MCF 10A (cell line): Measurements from ENCODE around the gene RGS7BP. TPM values are rescaled to one million over a fixed set of nuclear protein-coding genes. Genes with fewer than 3 reads are reported as not detected.

ENCODE experiments used
- BruUV-seq: library from RNA; stranded (reverse); fragments of 400-500 nt; replicated peaks from 2 replicates; lab custom pipeline; 2021; lab: Mats Ljungman, UMichigan
- CTCF ChIA-PET: fragments of 300-600 bp; sonication (Branson Sonifier 250); formaldehyde crosslinking; extraction: SDS; loops from one replicate; lab custom pipeline; 2021; ENCODE audit warnings: antibody characterized with exemption, inconsistent platforms; lab: Yijun Ruan, JAX
- POLR2A ChIA-PET: fragments of 300-600, 350-650 bp; sonication (Branson Sonifier 250); formaldehyde crosslinking; extraction: SDS; loops from one replicate; lab custom pipeline; 2020; ENCODE audit warnings: antibody characterized with exemption, inconsistent platforms; lab: Yijun Ruan, JAX
- DNase-seq: peaks from one replicate; pipeline ENCODE4 v3.0.0-alpha.2; 2018; ENCODE audit not compliant: unreplicated experiment
- H3K27ac Mint-ChIP-seq: one replicate; pipeline ENCODE4 v1.8.0; 2022; ENCODE audit warnings: mild to moderate bottlenecking, low read depth, mixed read lengths; ENCODE audit not compliant: unreplicated experiment
- H3K27me3 Mint-ChIP-seq: one replicate; pipeline ENCODE4 v1.8.0; 2022; ENCODE audit warnings: mixed read lengths; ENCODE audit not compliant: insufficient read depth, unreplicated experiment
- H3K36me3 Mint-ChIP-seq: one replicate; pipeline ENCODE4 v1.8.0; 2022; ENCODE audit warnings: mild to moderate bottlenecking, moderate library complexity, mixed read lengths; ENCODE audit not compliant: insufficient read depth, unreplicated experiment
- H3K4me1 Mint-ChIP-seq: one replicate; pipeline ENCODE4 v1.8.0; 2022; ENCODE audit warnings: mixed read lengths; ENCODE audit not compliant: insufficient read depth, unreplicated experiment
- H3K4me3 Mint-ChIP-seq: one replicate; pipeline ENCODE4 v1.8.0; 2022; ENCODE audit warnings: mild to moderate bottlenecking, moderate library complexity, mixed read lengths; ENCODE audit not compliant: unreplicated experiment
- H3K9me3 Mint-ChIP-seq: one replicate; pipeline ENCODE4 v1.8.0; 2022; ENCODE audit warnings: mixed read lengths; ENCODE audit not compliant: unreplicated experiment
- intact Hi-C: fragments of 100-400 bp; cut with micrococcal nuclease; formaldehyde crosslinking; loops from 2 replicates; pipeline ENCODE4 v1.14.1; 2022
- total RNA-seq: library from RNA; stranded (reverse); gene quantifications from 2 replicates; pipeline ENCODE4 v1.2.3, GENCODE V29; 2022
- TF ChIP-seq, protein P1 (sequence below): fragments of 200-600 bp; IDR thresholded peaks from one replicate; pipeline ENCODE4 v1.8.0; 2022; ENCODE audit warnings: antibody characterized with exemption, mild to moderate bottlenecking; ENCODE audit not compliant: unreplicated experiment

The RGS7BP gene
- total RNA-seq, 1 experiment from 2014 or later: not detected

DNA sequence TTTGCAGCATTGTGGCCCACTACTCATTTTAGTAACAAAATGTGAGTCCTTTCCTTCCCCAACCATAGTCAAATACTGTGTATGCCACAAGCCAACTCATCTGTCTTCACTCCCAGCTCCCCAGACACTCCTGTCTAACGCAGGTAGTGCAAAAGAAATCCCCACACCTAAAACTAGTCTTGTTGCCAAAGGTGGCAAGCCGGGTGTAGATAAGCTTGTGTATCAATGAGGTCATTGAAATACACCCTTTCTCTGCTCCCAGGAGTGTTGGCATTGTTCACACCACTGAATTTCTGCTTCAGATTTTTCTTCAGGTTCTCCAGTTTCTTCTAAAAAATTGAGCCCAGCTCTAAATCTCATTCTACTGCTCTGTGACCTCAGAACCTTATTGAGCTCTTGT is 19.7 kb upstream of the RGS7BP start:
- no peak for DNase-seq
- POLR2A ChIA-PET: no interaction called here
- Mint-ChIP-seq H3K4me1 (no peaks in the 10 kb centered on the region), H3K36me3 (no peaks in the 10 kb centered on the region), H3K9me3 (peaks cover 8% of the 10 kb centered on the region), H3K27me3 (no peaks in the 10 kb centered on the region), H3K27ac (no peak overlapping the region), H3K4me3 (no peak overlapping the region)
- TF ChIP-seq, protein P1, sequence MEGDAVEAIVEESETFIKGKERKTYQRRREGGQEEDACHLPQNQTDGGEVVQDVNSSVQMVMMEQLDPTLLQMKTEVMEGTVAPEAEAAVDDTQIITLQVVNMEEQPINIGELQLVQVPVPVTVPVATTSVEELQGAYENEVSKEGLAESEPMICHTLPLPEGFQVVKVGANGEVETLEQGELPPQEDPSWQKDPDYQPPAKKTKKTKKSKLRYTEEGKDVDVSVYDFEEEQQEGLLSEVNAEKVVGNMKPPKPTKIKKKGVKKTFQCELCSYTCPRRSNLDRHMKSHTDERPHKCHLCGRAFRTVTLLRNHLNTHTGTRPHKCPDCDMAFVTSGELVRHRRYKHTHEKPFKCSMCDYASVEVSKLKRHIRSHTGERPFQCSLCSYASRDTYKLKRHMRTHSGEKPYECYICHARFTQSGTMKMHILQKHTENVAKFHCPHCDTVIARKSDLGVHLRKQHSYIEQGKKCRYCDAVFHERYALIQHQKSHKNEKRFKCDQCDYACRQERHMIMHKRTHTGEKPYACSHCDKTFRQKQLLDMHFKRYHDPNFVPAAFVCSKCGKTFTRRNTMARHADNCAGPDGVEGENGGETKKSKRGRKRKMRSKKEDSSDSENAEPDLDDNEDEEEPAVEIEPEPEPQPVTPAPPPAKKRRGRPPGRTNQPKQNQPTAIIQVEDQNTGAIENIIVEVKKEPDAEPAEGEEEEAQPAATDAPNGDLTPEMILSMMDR: no peak
- BruUV-seq: no TSS peak
- intact Hi-C loops: no loop called here
- CTCF ChIA-PET: interaction anchor here (0.7 kb wide), 1 partner anchor 37 kb away, joined by 3 read pairs; no protein-coding TSS in a partner anchor

DNA sequence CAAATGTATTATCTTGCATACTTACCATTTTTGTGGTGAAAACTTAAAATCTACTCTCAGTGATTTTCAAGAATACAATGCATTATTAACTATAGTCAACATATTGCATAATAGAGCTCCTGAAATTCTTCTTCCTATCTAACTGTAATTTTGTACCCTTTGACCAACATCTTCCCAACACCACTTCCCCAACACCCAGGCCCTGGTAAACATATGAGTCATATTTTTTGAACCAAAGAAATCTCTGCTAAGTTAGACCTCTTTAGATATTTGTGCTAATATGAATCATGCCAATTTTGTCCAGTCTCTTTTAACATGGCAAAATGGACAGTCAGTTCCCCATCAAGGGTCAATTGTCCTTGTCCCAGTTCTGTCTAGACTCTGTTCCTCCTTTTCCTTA is 18.5 kb upstream of the RGS7BP start:
- Mint-ChIP-seq H3K36me3 (no peaks in the 10 kb centered on the region), H3K4me1 (no peaks in the 10 kb centered on the region), H3K27ac (no peak overlapping the region), H3K27me3 (no peaks in the 10 kb centered on the region), H3K4me3 (no peak overlapping the region), H3K9me3 (peaks cover 8% of the 10 kb centered on the region)
- DNase-seq: peak; percentile 26
- ChIA-PET POLR2A (no interaction called here), CTCF (interaction anchor here (0.5 kb wide), 1 partner anchor 205 kb away, joined by 3 read pairs; no protein-coding TSS in a partner anchor)
- intact Hi-C loops: no loop called here
- TF ChIP-seq, protein P1: no peak
- no TSS peak for BruUV-seq

DNA sequence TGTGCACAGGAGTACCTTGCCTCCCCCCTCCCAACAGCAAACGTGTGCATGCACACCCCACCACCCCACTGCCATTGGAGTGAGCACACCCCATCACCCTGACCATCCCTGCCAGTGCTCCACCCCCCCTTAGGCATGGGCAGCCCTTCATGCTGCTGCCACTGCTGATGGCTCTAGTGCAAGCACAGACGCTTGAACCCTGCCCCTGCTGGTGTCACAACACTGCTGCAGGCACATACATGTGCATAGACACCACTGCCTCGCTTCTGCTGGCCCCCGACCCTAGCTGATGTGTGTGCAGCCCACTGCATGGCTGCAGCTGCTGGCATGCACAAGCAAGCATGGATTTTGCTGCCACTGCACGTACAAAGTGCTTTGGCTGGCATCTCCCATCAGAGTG is 16.0 kb upstream of the RGS7BP start:
- ChIA-PET POLR2A (interaction anchor here (0.7 kb wide), 1 partner anchor 266 kb away, joined by 3 read pairs; no protein-coding TSS in a partner anchor), CTCF (no interaction called here)
- TF ChIP-seq, protein P1: no peak
- no peak for DNase-seq
- Mint-ChIP-seq H3K27me3 (no peaks in the 10 kb centered on the region), H3K4me3 (no peak overlapping the region), H3K27ac (no peak overlapping the region), H3K4me1 (no peaks in the 10 kb centered on the region), H3K9me3 (peaks cover 8% of the 10 kb centered on the region), H3K36me3 (no peaks in the 10 kb centered on the region)
- no TSS peak for BruUV-seq
- intact Hi-C loops: no loop called here

DNA sequence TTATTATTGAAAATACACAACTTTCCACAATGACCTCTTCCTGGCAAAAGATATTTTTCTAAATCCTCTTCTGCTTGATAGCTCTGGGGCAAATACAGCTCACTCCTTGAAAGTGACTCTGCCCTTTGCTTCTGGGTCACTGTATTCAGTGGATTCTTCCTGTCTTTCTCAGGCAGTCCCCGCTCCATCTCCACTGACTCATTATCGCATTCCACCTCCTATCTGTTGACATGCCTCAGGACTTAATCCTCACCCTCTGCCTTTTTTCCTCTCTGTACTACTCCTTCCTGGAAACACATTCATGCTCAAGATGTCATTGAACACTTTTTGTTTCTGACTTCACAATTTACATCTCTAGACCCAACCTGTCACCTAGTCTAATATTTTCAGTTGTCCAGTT is 8.4 kb upstream of the RGS7BP start:
- no peaks in the 10 kb centered on the region for H3K36me3 Mint-ChIP-seq
- POLR2A ChIA-PET: interaction anchor here (1.0 kb wide), 1 partner anchor 34 kb away, joined by 3 read pairs; no protein-coding TSS in a partner anchor
- H3K27me3 Mint-ChIP-seq: peaks cover 7% of the 10 kb centered on the region
- TF ChIP-seq, protein P1: no peak
- H3K27ac Mint-ChIP-seq: no peak overlapping the region
- no peak overlapping the region for H3K4me3 Mint-ChIP-seq
- CTCF ChIA-PET: interaction anchor here (0.6 to 1.0 kb wide), 3 partner anchors 13 to 1436 kb away, joined by 3 to 4 read pairs (median 3); no protein-coding TSS in a partner anchor
- no TSS peak for BruUV-seq
- H3K9me3 Mint-ChIP-seq: no peaks in the 10 kb centered on the region
- peaks cover 10% of the 10 kb centered on the region for H3K4me1 Mint-ChIP-seq
- DNase-seq: peak; percentile 46
- intact Hi-C loops: no loop called here
